CD4-positive, alpha-beta T cell treated with Interleukin-15 for 1 hour (primary cell): ENCODE measurements around the gene FOXP1.

ENCODE experiments used
- DNase-seq: peaks from one replicate; pipeline ENCODE4 v3.0.0-alpha.2; 2020

FOXP1 gene

GRCh38 chr3:71317140-71317539 is 266.4 kb downstream of the FOXP1 start:
- no peak for DNase-seq

DNA sequence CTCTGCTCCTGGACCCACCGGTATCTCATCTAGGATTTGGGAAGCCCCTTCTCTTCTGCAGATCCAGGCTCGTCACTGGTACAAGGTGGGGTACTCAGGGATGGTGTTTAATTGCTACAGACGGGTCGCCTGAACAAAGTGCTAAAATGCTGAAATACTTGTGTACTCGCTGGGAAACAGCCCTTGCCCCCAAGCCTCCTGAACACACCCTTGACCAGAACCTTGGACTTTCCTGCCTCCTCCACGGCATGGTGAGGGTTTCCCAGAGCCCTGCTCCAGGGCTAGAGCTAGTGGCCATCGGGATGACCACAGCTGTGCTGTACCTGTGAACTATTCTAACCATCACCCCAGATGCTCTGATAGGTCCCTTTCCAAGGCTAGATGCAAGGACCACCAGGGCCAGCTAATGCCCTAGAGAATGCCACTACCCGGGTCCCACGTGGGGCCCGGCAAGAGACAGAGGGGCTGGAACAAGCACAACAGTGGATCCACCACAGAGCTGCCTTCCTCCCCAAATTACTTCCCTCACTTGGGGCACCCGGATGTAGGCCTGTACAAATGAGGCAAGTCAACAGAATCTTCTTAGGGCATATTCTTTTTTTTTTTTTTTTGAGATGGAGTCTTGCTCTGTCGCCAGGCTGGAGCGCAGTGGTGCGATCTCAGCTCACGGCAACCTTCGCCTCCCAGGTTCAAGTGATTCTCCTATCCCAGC is 267.3 kb downstream of the FOXP1 start:
- DNase-seq = no peak

GRCh38 chr3:71315431-71315830 is 268.1 kb downstream of the FOXP1 start:
- no peak for DNase-seq

- no peak for DNase-seq
Observed at GRCh38 chr3:71313844-71314243, 269.7 kb downstream of the FOXP1 start.

GRCh38 chr3:71312461-71312860 is 271.1 kb downstream of the FOXP1 start:
- no peak for DNase-seq

DNA sequence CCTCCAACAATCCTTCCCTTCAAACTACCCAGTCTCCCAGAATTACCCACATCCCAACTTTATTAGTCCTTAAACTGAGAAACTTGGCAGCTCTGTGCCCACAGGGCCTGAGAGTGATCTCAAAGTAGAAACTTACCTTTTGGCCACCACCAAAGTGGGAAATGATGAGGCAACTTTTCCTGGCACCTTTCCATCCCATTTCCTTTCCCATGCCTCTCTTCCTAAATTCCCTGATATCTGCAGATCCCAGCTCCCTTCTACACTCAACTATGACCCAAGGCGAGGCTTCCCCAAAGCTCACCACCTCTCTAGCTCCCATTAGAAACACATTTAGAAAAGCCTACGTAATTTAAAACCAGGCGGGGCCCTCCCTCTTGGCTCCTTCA is 271.9 kb downstream of the FOXP1 start:
- DNase-seq = no peak

DNA sequence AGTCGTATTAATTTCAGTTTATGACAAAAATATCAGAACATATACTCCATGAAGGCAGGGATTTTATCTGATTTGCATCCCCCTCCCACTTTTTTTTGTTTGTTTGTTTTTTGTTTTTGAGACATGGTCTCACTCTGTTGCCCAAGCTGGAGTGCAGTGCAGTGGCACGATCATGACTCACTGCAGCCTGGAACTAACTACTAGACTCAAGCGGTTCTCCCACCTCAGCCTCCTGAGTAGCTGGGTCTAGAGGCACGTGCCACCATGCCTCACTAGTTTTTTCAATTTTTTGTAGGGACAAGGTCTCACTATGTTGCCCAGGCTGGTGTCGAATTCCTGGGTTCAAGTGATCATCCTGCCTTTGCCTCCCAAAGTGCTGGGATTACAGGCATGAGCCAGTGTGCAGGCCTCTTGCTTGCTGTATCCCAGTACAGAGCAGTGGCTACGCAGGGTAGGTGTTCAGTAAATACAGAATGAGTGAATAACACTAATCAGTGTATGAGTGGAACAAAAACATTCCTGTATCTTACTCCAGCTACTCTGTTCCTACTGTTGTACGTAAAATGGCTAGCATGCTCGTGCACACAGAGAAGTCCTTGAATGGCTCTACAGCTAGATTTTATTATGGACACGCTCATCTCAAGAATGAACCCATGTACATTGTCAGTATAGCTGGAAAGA is 272.4 kb downstream of the FOXP1 start:
- DNase-seq = peak; percentile 23

GRCh38 chr3:71310359-71310979 is 273.1 kb downstream of the FOXP1 start:
- no peak for DNase-seq

DNA sequence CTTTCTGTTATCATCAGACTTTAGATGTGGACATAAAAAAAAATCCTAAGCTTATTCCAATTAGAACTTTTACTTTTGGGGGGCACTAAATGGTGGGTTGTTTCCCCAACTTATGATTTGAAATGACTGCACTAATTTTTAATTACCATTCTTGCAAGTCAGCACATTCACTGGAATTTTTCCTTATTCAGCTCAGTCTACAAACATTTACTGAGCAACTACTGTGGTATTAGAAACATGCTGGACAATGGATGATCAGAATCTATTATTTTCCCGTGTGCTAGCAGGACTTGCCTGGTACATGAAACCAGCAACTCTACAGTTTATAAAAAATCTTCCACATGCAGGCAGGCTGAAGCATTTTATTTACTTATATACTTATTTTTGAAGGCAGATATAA is 273.6 kb downstream of the FOXP1 start:
- no peak for DNase-seq

DNA sequence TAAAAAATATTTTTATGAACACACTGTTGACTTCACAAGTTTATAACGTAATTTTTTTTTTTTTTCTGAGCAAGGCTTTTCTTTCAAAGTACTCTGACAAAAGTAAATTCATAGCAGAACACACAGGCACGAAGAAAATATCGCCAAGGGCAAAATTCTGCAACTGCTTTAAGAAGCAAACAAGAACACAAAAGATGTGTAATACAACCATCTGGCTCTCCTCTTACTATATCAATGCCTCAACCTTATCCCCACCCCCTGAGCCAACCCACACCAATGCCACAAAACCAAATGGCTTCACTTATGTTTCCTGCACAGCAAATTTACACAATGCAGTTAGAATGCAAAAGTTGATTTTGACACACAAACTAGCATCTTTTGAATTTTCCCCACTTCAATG is 274.2 kb downstream of the FOXP1 start:
- DNase-seq = peak; percentile 21

DNA sequence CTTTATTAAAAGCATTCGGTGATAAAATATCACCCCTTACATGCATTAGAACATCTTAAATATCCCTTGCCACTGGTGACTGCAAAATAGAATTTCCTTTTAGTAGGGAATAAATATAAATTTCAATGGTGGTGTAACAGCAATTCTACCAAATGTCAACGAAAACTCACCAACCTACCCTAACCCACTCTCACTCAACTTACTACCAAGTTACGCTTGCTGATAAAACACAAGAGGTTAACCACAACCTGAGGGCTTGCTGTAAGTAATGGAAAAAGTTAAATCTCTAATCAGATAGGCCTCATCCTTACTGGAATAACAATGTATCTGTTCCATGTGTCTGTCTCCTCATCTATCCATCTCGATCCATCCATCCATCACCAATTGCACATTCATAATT is 274.7 kb downstream of the FOXP1 start:
- no peak for DNase-seq

GRCh38 chr3:71307991-71308697 is 275.4 kb downstream of the FOXP1 start:
- DNase-seq = no peak

- peak; percentile 20 for DNase-seq
Observed at GRCh38 chr3:71305231-71306206, 278.0 kb downstream of the FOXP1 start.

- DNase-seq = no peak
Observed at GRCh38 chr3:71304684-71305083, 278.8 kb downstream of the FOXP1 start.

DNA sequence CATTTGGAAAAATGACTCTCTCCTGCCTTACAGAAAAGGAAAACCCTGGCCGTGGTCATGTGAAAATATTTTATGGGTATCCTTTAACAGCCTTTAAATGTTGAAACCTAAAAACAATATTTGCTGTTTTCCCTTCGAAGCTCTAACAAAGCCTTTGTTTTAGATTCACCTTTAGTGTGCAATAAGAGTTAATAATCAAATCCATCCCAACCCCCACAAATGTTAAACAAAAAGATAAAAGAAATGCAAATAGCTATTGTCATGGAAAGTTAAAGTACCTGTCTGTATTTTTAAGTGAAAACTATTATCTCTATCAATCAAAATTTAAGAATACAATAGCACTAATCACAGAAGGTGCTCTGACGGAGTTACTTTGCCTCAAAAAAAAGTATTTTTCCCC is 279.3 kb downstream of the FOXP1 start:
- no peak for DNase-seq

DNA sequence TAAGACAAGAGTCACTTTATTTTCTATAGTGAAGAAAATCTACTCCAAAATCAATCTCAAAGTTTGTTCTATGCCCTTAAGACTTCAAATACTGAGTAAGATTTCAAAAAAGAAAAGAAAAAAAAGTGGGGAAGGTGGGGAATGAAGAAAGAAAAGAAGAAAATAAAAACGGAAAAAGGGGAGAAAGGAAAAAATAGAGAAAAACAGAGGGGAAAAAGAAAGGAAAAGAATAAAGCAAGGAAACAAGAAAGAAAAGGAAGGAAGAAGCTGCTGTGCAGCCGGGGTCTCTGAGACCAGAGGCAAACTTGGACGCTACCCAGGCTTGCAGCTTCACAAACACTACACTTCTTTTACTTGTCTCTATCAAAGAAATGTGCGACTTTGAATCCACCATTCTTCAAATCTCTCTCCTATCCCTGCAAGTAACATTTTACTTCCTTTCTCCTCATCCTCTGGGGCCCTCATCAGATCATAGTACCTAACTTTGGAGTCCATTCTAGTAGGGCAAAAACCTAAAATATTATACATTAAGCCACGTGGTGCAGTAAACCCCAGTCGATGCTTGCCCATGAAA is 279.8 kb downstream of the FOXP1 start:
- DNase-seq = no peak

DNA sequence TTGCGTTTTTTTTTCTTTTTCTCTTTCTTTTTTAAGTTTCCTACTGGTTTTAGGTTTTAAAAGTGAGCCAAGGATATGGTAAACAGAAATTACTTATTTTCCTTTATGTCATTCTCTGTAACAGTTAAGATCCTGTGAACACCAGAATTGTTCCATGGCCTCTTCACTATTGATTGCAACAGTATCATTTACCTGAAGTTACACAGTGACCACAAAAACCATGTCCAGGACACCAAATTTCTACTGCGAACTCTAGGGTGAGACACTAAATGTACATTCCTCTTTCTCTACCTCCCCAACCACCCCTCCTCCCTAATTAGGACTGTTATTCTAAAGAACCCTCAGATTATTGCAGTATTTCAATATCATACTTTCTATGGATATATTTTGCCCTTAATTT is 280.9 kb downstream of the FOXP1 start:
- DNase-seq = no peak

- DNase-seq = no peak
Observed at GRCh38 chr3:71300951-71301393, 282.6 kb downstream of the FOXP1 start.

- DNase-seq = peak; percentile 46
Observed at GRCh38 chr3:71299160-71299559, 284.4 kb downstream of the FOXP1 start.

- DNase-seq = no peak
Observed at GRCh38 chr3:71294919-71295318, 288.6 kb downstream of the FOXP1 start.

DNA sequence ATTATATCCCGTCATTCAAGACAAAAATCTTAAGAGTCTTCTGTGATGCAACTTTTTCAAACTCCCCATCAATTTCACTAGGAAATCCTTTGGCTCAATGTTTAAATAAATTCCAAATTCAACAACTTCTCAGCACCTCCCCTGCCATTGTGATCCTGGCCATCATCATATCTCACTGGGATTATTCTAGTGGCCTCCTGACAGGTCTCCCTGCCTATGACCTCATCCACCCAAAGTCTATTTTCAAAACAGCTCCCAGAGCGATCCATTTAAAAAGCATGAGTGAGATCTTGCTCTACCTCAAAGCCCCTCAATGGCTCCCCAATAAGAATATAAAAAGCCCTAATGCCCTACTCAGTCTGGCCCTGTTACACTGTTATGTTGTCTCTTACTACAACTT is 293.2 kb downstream of the FOXP1 start:
- no peak for DNase-seq
